Raji (cell line): ENCODE data around the gene AKAP7.

ENCODE experiments used
- POLR2A ChIP-seq: IDR thresholded peaks from 2 replicates; pipeline ENCODE4 v1.6.1; 2011; ENCODE audit warnings: low read depth, low read length, control low read depth; ENCODE audit not compliant: insufficient read depth

Gene AKAP7

DNA sequence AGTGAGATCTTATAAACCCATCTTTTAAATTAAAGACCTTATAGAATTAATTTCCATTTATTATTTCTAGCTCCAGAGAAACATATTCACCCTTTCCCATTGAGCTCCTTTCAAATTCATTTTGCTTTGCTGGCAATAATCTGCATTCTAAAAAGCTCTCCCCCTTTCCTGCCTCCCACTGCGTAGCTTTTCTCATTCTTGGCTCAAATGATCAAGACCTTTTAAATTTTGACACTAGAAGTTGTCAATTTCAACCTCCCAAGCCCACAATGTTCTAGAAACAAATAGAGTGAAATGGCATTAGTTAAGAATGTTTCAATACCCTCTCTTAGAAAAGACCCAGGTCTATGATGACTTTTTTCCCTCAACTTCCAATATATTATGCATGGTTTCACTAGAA lies 186.9 kb downstream of the AKAP7 start:
- no peak for TF ChIP-seq POLR2A

DNA sequence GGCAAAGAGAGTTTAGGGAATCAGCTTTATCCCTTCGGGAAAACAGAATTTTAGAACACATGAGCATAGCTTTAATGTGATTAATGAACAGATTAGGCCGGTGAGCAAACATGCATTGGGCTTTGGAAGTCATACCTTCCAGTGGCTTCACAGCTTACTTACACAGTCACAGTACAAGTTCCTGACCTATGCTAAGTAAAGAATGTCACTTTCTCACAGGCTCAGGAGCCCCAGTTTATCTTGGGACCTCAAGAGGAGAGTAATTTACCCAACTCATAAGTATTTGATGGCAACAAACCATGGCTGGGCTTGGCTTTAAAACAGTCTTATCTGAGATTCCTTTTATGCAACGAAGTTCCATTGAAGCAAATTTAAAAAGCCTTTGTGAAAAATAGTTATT lies 195.9 kb downstream of the AKAP7 start:
- TF ChIP-seq POLR2A, result no peak

DNA sequence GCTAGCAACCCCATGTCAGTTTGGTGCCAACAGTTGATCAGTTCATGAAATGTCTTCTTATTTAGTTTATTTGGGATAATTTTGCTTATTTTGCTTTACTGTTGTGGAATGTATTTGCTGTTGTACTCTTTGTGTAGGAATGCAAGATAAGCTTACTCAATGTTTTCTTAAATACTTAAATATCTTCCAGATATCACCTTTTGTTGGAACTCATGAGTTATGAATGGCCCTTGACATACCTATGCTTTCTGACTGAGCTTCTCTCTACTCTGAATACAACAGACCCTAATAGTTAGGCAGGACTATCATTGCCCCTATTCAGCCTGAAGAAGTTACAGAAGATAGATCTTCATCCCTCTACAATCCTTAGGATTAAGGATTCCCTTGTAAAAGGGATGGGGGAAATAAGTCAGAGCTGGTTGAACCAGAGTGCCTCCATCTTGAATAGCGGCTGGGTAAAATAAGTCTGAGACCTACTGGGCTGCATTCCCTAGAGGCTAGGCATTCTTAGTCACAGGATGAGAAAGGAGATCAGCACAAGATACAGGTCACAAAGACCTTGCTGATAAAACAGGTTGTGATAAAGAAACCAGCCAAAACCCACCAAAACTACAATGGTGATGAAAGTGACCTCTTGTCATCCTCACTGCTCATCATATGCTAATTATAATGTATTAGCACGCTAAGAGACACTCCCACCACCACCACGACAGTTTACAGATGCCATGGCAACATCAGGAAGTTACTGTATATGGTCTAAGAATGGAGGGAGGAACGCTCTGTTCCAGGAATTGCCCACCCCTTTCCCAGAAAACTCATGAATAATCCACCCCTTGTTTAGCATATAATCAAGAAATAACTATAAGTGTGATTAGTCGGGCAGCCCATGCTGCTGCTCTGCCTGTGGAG lies 196.9 kb downstream of the AKAP7 start:
- no peak for TF ChIP-seq POLR2A
